HEK293T (cell line): ENCODE measurements around the gene HOXB6.
A peak's percentile ranks its signal among the peaks of the same experiment; 100 is the strongest.

Experiments used
- ARNT ChIP-seq: fragments of 450-650 bp; IDR thresholded peaks from 2 replicates; pipeline ENCODE4 v1.6.1; 2017; ENCODE audit warnings: mild to moderate bottlenecking
- BHLHE40 ChIP-seq: fragments of 450-650 bp; IDR thresholded peaks from 2 replicates; pipeline ENCODE4 v1.6.1; 2016; ENCODE audit warnings: mild to moderate bottlenecking, moderate library complexity, borderline replicate concordance
- CTBP1 ChIP-seq: fragments of 450-650 bp; IDR thresholded peaks from 2 replicates; pipeline ENCODE4 v1.6.1; 2016; ENCODE audit warnings: borderline replicate concordance
- ELF4 ChIP-seq: fragments of 450-650 bp; IDR thresholded peaks from 2 replicates; pipeline ENCODE4 v1.6.1; 2017; ENCODE audit warnings: antibody characterized with exemption
- FOXA1 ChIP-seq: fragments of 450-650 bp; IDR thresholded peaks from 2 replicates; pipeline ENCODE4 v1.6.1; 2016; ENCODE audit warnings: mild to moderate bottlenecking
- FOXK2 ChIP-seq: fragments of 450-650 bp; IDR thresholded peaks from 2 replicates; pipeline ENCODE4 v1.6.1; 2016; ENCODE audit warnings: mild to moderate bottlenecking
- HDGF ChIP-seq: fragments of 450-650 bp; IDR thresholded peaks from 2 replicates; pipeline ENCODE4 v1.6.1; 2017; ENCODE audit warnings: antibody characterized with exemption, borderline replicate concordance
- L3MBTL2 ChIP-seq: fragments of 450-650 bp; conservative IDR thresholded peaks from 2 replicates; pipeline ENCODE4 v1.6.1; 2016; ENCODE audit warnings: mild to moderate bottlenecking
- LEF1 ChIP-seq: fragments of 450-650 bp; IDR thresholded peaks from 2 replicates; pipeline ENCODE4 v1.6.1; 2017; ENCODE audit warnings: mild to moderate bottlenecking, borderline replicate concordance
- NFRKB ChIP-seq: fragments of 450-650 bp; IDR thresholded peaks from 2 replicates; pipeline ENCODE4 v1.6.1; 2016; ENCODE audit warnings: mild to moderate bottlenecking, moderate library complexity
- SP1 ChIP-seq: fragments of 450-650 bp; IDR thresholded peaks from 2 replicates; pipeline ENCODE4 v1.6.1; 2017
- SUZ12 ChIP-seq: fragments of 450-650 bp; IDR thresholded peaks from 2 replicates; pipeline ENCODE4 v1.6.1; 2016; ENCODE audit warnings: mild to moderate bottlenecking
- TARDBP ChIP-seq: fragments of 450-650 bp; IDR thresholded peaks from 2 replicates; pipeline ENCODE4 v1.6.1; 2016

GRCh38 chr17:48575066-48575582 lies 29.7 kb downstream of the HOXB6 start:
- no peak for TF ChIP-seq TARDBP
- TF ChIP-seq BHLHE40, result no peak
- TF ChIP-seq ELF4, result no peak
- no peak for TF ChIP-seq FOXK2
- no peak for TF ChIP-seq SP1
- TF ChIP-seq ARNT, result no peak
- TF ChIP-seq L3MBTL2, result no peak
- peak; percentile 94 for TF ChIP-seq CTBP1
- TF ChIP-seq SUZ12, result no peak
- TF ChIP-seq LEF1, result no peak; the same call in 1 of the 2 replicates
- TF ChIP-seq NFRKB, result no peak
- no peak for TF ChIP-seq FOXA1
- no peak for TF ChIP-seq HDGF
